T-helper 2 cell treated with Interferon-gamma antibody and Interleukin-4, amounts not matched to agents 5 μg/mL and 100 μg/mL, for 36 hours (primary cell): ENCODE results near the gene DENND1C.

ENCODE experiments used
- DNase-seq: peaks from one replicate; pipeline ENCODE4 v3.0.0; 2021; ENCODE audit warnings: low spot score
- H3K27ac Mint-ChIP-seq: one replicate; pipeline ENCODE4 v1.8.0; 2021; ENCODE audit warnings: mild to moderate bottlenecking, mixed read lengths
- H3K27me3 Mint-ChIP-seq: one replicate; pipeline ENCODE4 v1.8.0; 2021; ENCODE audit warnings: low read depth, mixed read lengths
- H3K36me3 Mint-ChIP-seq: one replicate; pipeline ENCODE4 v1.8.0; 2021; ENCODE audit warnings: low read depth, mixed read lengths
- H3K4me1 Mint-ChIP-seq: one replicate; pipeline ENCODE4 v1.8.0; 2021; ENCODE audit warnings: low read depth, mixed read lengths
- H3K4me3 Mint-ChIP-seq: one replicate; pipeline ENCODE4 v1.8.0; 2022; ENCODE audit warnings: mild to moderate bottlenecking, moderate library complexity, mixed read lengths
- H3K9me3 Mint-ChIP-seq: one replicate; pipeline ENCODE4 v1.8.0; 2021; ENCODE audit warnings: mixed read lengths

The DENND1C gene

GRCh38 chr19:6481541-6482342, at the start of gene DENND1C:
Gene DENND1C, minus strand, starts transcription at chr19:6481787. Its CDS starts 92 bp downstream, at chr19:6481695.
- Mint-ChIP-seq H3K9me3 (no peaks in the 10 kb centered on the region), H3K27me3 (no peaks in the 10 kb centered on the region), H3K4me3 (peak within 1 kb of the TSS; percentile 98), H3K27ac (peak within 1 kb of the TSS; percentile 94), H3K36me3 (peaks cover 9% of the 10 kb centered on the region), H3K4me1 (peaks cover 24% of the 10 kb centered on the region)
- DNase-seq, result peak; percentile 60

- Mint-ChIP-seq H3K27ac (peak within 1 kb of the TSS; percentile 35), H3K27me3 (peaks cover 41% of the 10 kb centered on the region), H3K4me1 (peaks cover 29% of the 10 kb centered on the region), H3K9me3 (no peaks in the 10 kb centered on the region), H3K4me3 (peak within 1 kb of the TSS; percentile 83), H3K36me3 (no peaks in the 10 kb centered on the region)
- peak; percentile 86 for DNase-seq
Observed at GRCh38 chr19:6530386-6531162, 49.0 kb upstream of the DENND1C start, which contains the start of gene TNFSF9. Gene TNFSF9, plus strand, starts transcription at chr19:6531026. Its CDS starts 11 bp downstream, at chr19:6531037.

GRCh38 chr19:6529937-6530385, 48.4 kb upstream of the DENND1C start:
- DNase-seq, result no peak
- no peaks in the 10 kb centered on the region for H3K36me3 Mint-ChIP-seq
- peak overlapping the region; percentile 13 for H3K27ac Mint-ChIP-seq
- H3K4me3 Mint-ChIP-seq, result peak overlapping the region; percentile 83
- H3K27me3 Mint-ChIP-seq, result peaks cover 41% of the 10 kb centered on the region
- peaks cover 28% of the 10 kb centered on the region for H3K4me1 Mint-ChIP-seq
- H3K9me3 Mint-ChIP-seq, result no peaks in the 10 kb centered on the region

- Mint-ChIP-seq H3K36me3 (no peaks in the 10 kb centered on the region), H3K9me3 (no peaks in the 10 kb centered on the region), H3K27me3 (peaks cover 41% of the 10 kb centered on the region), H3K4me1 (peaks cover 28% of the 10 kb centered on the region), H3K4me3 (peak overlapping the region; percentile 83), H3K27ac (peak overlapping the region; percentile 1)
- no peak for DNase-seq
Observed at GRCh38 chr19:6529351-6529750, 47.8 kb upstream of the DENND1C start.

GRCh38 chr19:6528544-6529121, 47.0 kb upstream of the DENND1C start:
- Mint-ChIP-seq H3K27me3 (peaks cover 36% of the 10 kb centered on the region), H3K4me3 (no peak overlapping the region), H3K27ac (no peak overlapping the region), H3K4me1 (peaks cover 24% of the 10 kb centered on the region), H3K36me3 (no peaks in the 10 kb centered on the region), H3K9me3 (no peaks in the 10 kb centered on the region)
- no peak for DNase-seq

GRCh38 chr19:6527893-6528543, 46.4 kb upstream of the DENND1C start:
- Mint-ChIP-seq H3K4me3 (no peak overlapping the region), H3K27ac (no peak overlapping the region), H3K36me3 (no peaks in the 10 kb centered on the region), H3K4me1 (peaks cover 24% of the 10 kb centered on the region), H3K27me3 (peaks cover 36% of the 10 kb centered on the region), H3K9me3 (no peaks in the 10 kb centered on the region)
- DNase-seq, result no peak

GRCh38 chr19:6524311-6524710, 42.7 kb upstream of the DENND1C start:
- Mint-ChIP-seq H3K27ac (no peak overlapping the region), H3K4me3 (no peak overlapping the region), H3K36me3 (no peaks in the 10 kb centered on the region), H3K4me1 (peaks cover 10% of the 10 kb centered on the region), H3K27me3 (peaks cover 4% of the 10 kb centered on the region), H3K9me3 (no peaks in the 10 kb centered on the region)
- DNase-seq, result no peak

GRCh38 chr19:6522712-6523111, 41.1 kb upstream of the DENND1C start:
- H3K4me3 Mint-ChIP-seq, result no peak overlapping the region
- no peak for DNase-seq
- no peak overlapping the region for H3K27ac Mint-ChIP-seq
- H3K4me1 Mint-ChIP-seq, result peaks cover 20% of the 10 kb centered on the region
- peaks cover under 1% of the 10 kb centered on the region for H3K27me3 Mint-ChIP-seq
- no peaks in the 10 kb centered on the region for H3K9me3 Mint-ChIP-seq
- H3K36me3 Mint-ChIP-seq, result no peaks in the 10 kb centered on the region

GRCh38 chr19:6521718-6522646, 40.4 kb upstream of the DENND1C start:
- Mint-ChIP-seq H3K36me3 (no peaks in the 10 kb centered on the region), H3K4me1 (peaks cover 26% of the 10 kb centered on the region), H3K27ac (no peak overlapping the region), H3K9me3 (no peaks in the 10 kb centered on the region), H3K4me3 (no peak overlapping the region), H3K27me3 (no peaks in the 10 kb centered on the region)
- peak; percentile 29 for DNase-seq

- DNase-seq, result no peak
- peak overlapping the region; percentile 47 for H3K4me3 Mint-ChIP-seq
- H3K9me3 Mint-ChIP-seq, result no peaks in the 10 kb centered on the region
- H3K27ac Mint-ChIP-seq, result peak overlapping the region; percentile 77
- H3K27me3 Mint-ChIP-seq, result no peaks in the 10 kb centered on the region
- H3K36me3 Mint-ChIP-seq, result no peaks in the 10 kb centered on the region
- H3K4me1 Mint-ChIP-seq, result peaks cover 35% of the 10 kb centered on the region
Observed at GRCh38 chr19:6519289-6519688, 37.7 kb upstream of the DENND1C start.

GRCh38 chr19:6518145-6518911, 36.7 kb upstream of the DENND1C start:
- peak overlapping the region; percentile 58 for H3K27ac Mint-ChIP-seq
- peaks cover 35% of the 10 kb centered on the region for H3K4me1 Mint-ChIP-seq
- no peaks in the 10 kb centered on the region for H3K36me3 Mint-ChIP-seq
- DNase-seq, result peak; percentile 65
- H3K27me3 Mint-ChIP-seq, result no peaks in the 10 kb centered on the region
- H3K4me3 Mint-ChIP-seq, result peak overlapping the region; percentile 69
- H3K9me3 Mint-ChIP-seq, result no peaks in the 10 kb centered on the region

GRCh38 chr19:6516659-6517291, 35.2 kb upstream of the DENND1C start:
- no peaks in the 10 kb centered on the region for H3K9me3 Mint-ChIP-seq
- DNase-seq, result peak; percentile 90
- no peaks in the 10 kb centered on the region for H3K27me3 Mint-ChIP-seq
- no peaks in the 10 kb centered on the region for H3K36me3 Mint-ChIP-seq
- H3K4me1 Mint-ChIP-seq, result peaks cover 31% of the 10 kb centered on the region
- peak overlapping the region; percentile 95 for H3K4me3 Mint-ChIP-seq
- peak overlapping the region; percentile 94 for H3K27ac Mint-ChIP-seq
